Stimulated activated CD8-positive, alpha-beta memory T cell treated with anti-CD3 and anti-CD28 coated beads, Interleukin-15, amount 100 ng/mL, for 1 hour (primary cell): Measurements from ENCODE around the gene PCCA.
"Not testable (repeated sequence)": the region's sequence is repeated elsewhere in the genome, so short reads cannot be mapped to it uniquely, and the experiment has no call there.

Experiments used
- DNase-seq: peaks from one replicate; pipeline ENCODE4 v3.0.0-alpha.2; 2020; ENCODE audit warnings: low read depth

Gene PCCA

GRCh38 chr13:100508996-100509395, 420.1 kb downstream of the PCCA start:
- no peak for DNase-seq

GRCh38 chr13:100510208-100510957, 421.5 kb downstream of the PCCA start:
- no peak for DNase-seq

GRCh38 chr13:100511466-100511865, 422.6 kb downstream of the PCCA start:
- no peak for DNase-seq

DNA sequence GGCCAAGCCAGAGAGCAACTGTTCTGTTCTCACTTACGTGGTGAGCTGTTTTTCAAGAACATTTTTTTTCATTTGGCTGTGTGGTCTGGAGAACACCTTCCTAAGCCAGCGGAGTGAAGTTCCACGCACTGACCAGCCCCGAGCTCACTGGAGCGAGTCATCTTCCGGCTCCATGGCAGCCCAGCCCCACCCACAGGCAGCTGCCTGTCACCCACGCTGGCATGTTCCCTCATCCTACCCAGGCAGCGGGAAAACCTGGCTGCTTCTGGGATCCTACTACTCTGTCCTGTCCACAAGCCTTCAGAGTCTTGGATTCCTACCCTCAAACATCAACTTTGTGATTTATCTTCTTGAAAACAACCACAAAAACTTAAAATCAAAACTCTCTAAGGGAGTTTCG, 423.5 kb downstream of the PCCA start:
- DNase-seq: no peak

- DNase-seq: no peak
Observed at GRCh38 chr13:100513171-100513570, 424.3 kb downstream of the PCCA start.

DNA sequence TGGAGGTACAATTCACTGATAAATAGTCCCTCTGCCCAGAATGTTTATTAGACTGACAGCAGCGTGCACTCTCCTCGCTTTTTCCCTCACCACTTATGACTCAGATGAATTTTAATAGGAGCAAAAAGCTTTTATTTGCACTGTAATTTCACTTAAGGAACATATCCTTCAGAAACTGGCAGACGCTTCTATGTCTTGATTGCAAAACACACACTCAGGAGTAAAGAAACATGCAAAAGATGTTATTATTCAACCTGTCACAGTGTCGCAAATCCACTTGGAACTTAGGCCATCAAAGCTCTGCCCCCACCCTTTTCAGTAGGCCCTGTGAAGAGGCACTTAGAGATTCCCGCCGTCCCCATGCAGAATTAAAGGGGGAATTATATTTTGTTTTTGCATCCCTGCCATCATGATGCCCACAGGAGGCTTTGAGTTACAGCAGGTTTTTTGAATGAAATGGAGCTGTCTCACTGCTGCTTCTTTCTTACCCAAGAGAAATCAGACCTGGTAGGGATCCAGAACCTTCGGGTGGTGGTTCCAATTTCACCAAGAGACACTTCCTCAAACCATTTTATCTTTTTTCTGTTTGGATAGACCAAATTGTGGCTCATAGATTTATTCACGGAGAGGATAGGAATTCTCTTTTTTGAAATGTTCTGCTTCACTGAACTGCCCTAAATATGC, 425.2 kb downstream of the PCCA start:
- no peak for DNase-seq

GRCh38 chr13:100514788-100515409, 426.0 kb downstream of the PCCA start:
- peak; percentile 61 for DNase-seq

GRCh38 chr13:100515410-100515800, 426.5 kb downstream of the PCCA start:
- DNase-seq: no peak

GRCh38 chr13:100517135-100517534, 428.2 kb downstream of the PCCA start:
- no peak for DNase-seq

DNA sequence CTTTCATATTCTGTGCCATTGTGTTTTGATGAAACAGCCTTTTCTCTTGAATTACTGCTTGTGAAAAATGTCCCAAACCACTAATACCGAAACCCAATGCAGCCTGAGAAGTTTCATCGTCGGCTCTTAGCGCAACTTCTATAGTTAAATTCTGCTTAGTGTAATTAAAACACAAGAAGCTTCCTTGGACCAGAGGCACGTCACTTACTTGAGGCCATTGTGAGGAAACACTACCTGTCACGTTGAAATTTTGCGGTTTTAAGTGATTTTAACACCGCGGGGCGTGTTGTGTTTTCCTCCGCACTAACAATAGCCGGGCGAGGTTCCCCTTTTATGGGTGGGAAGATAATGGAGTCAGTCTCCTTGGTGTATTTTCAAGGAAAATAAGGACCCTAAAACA, 428.8 kb downstream of the PCCA start:
- DNase-seq: no peak

DNA sequence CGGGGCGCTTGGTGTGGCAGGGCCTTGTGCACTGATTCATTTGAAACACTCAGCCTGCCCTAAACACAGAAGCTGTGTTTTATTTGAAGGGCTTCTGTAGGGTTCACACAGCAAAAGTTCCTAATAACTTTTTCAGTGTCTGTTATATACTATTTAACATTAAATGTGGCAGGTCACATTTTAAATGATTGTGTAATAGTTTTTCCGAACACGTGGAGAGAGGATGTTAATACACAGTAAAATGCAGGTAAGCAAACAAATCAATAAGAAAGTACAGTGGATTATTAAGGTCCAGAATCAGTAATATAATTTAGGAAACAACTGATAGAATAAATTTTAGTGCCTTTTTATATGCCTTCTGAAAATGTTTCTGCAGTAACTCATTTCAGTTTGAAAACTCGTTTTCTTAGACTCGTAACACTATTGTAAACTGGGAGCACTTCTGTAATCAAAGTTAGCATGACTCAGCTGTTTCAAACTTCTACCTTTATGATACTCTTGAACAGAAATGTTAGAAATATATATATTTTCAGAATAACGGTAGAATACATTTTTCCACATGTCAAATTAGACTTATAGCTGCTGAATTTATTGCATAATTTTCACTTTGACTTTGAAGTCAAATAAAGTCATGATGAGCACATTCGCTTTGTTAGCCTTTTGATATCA, 429.6 kb downstream of the PCCA start:
- no peak for DNase-seq

DNA sequence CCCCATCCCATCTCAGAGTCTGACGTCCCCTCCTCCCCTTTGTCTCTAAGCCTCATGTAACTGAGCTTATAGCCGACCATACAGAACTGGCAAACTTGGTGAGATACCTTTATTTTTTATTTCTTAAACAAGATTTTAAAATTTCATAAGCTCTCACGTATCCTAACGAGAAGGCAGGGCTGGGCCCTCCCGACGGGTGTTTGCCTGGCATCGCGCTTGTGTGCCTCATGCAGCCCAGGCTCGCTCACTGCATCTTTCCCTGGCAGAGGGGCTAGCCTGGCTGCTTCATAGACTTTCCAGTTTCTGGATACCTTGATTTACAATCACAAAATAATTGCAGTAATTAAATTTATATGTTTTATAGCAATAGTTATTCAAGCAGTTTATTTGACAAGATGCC, 430.7 kb downstream of the PCCA start:
- DNase-seq: no peak

- no peak for DNase-seq
Observed at GRCh38 chr13:100520936-100521850, 432.3 kb downstream of the PCCA start.

DNA sequence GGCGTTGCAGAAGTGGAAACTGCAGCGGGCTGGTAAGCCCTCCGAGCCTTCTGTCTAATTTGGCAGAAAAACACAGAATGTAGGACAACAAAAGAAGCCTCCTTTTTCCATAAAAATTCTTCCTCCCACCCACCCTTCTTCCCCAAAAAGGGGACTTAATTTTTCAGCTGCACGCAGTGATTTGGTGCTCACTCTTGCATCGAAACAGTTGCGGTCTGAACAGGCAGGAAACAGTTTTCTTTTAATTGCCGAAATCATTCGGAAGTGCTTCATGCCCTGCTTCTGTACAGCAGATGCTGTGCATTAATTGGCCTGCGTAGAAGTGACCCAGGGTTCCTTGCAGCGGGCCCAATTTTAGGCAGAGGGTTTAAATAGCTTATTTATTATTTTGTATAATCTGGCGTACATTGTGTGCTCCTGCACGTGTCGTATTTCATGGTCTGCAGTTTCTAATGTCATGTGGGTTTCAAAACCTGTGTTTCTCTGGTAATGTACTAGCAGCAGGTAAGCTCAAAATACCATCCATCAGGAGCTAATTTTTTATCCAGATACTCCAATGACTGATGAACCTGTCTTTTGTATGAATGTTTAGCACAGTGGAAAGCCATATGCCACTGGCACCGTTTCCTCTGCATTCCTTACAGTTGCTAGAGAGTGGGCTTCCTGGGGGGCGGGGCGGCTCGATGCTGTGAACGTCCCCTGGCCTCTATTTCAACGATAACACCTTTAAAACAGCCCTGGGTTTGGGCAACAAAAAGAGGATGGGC, 433.1 kb downstream of the PCCA start:
- no peak for DNase-seq

DNA sequence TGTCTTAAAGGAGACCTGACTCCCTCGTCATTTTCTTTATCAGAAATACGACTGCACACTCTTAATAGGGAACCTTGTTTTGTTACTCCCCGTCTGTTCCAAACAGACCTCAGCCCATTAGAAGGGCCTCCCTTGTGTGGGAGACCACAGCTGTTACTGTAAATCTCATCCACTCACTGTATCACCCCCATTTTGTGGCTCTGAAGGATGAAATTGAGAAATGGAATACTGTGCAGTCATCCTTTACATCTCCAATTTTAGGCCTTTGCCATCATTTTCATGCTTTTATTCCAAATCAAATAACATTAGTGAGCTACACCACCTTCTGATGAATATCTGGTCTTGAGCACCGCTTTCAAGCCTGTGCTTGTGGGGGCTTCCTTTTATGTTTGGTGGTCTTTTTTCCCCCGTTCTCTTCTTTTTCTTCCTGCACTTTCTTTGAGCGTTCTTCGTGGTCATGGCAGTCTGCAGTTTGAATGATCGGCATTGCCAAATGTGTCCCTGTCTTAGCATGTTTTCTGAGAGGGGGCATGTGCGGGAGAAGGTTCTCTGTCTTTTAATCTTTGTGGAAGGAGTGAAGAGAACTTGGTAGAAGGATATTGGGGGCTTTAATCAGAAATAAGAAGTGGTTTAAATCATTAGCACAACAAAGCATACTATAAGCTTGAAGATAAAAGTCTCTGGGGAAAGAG, 433.9 kb downstream of the PCCA start:
- no peak for DNase-seq

DNA sequence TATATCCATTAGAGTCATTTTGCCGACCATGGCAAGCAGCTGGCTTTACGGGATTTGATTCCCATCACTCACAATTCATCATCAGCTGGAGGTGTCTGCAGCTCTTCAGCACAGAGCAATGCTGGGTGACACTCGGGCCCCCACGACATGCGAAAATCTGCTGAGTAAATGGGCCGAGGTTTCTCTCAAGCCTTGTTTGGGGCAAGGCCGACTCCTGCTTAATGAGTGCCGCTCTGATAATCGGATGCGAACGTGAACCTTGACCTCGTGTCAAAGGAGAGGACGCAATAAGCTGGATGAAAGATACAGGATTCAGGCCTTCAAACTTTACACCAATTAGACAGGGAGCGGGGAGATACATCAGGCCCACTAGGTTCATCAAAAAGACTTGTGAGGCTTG, 434.5 kb downstream of the PCCA start:
- DNase-seq: no peak

DNA sequence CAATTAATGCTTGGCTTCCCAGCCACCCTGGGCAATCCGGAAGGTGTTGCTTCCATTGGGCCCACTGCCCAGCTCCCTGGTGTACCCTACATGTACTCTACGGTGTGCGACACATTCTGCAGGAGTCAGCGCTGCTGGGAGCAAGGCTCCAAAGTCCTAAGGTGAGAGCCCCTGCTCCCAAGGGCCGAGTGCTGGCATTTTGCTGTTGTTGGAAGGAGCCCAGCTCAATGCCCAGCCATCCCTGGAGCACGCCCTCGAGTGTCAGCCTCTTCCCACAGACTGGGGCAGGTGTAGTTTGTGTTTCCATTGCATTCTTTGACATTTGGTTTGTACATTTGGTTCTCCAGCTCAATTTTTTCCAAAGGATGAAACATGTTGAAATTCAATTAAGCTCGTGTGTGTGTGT, 435.1 kb downstream of the PCCA start:
- DNase-seq: no peak

GRCh38 chr13:100524688-100525087, 435.8 kb downstream of the PCCA start:
- not testable (repeated sequence) for DNase-seq

GRCh38 chr13:100525453-100526317, 436.8 kb downstream of the PCCA start:
- DNase-seq: no peak
